Cardiac muscle cell (in vitro differentiated cells and primary cell): ENCODE measurements around the gene SECISBP2. TPM values are rescaled to one million over a fixed set of nuclear protein-coding genes. Genes with fewer than 3 reads are reported as not detected.

Experiments
- DNase-seq, 2 donors: peaks; one replicate each; pipeline versions ENCODE4 v3.0.0 to v3.0.0-alpha.2; 2010 to 2017; ENCODE audit warnings: low read depth in 1 of 2, low spot score in 1 of 2
- H3K27ac ChIP-seq: fragments of 200-600 bp; sonication (generic); 2 replicates; pipeline ENCODE4 v1.5.1; 2016
- H3K27me3 ChIP-seq: fragments of 200-600 bp; sonication (generic); 2 replicates; pipeline ENCODE4 v1.6.0; 2016; ENCODE audit warnings: control low read depth
- H3K36me3 ChIP-seq: fragments of 200-600 bp; sonication (generic); 2 replicates; pipeline ENCODE4 v1.5.1; 2016; ENCODE audit warnings: control low read depth
- H3K4me1 ChIP-seq: fragments of 200-600 bp; sonication (generic); 2 replicates; pipeline ENCODE4 v1.8.1; 2017; ENCODE audit warnings: low read depth, mild to moderate bottlenecking, mixed run types
- H3K4me3 ChIP-seq: fragments of 200-600 bp; sonication (generic); 2 replicates; pipeline ENCODE4 v1.5.1; 2016; ENCODE audit warnings: mild to moderate bottlenecking
- H3K9me3 ChIP-seq: fragments of 200-600 bp; sonication (generic); 2 replicates; pipeline ENCODE4 v1.5.1; 2017; ENCODE audit warnings: low read depth, mild to moderate bottlenecking, control low read depth
- polyA plus RNA-seq: library from polyadenylated mRNA; unstranded; fragments of >200 nt; fragmentation: Nextera tagmentation; extraction: Ambion mirVana; gene quantifications from 2 replicates; pipeline ENCODE4 v1.2.1, GENCODE V29; 2016
- total RNA-seq: library from RNA; depleted of rRNA; stranded (reverse); fragments of >200 nt; gene quantifications from 2 replicates; pipeline ENCODE4 v1.2.3, GENCODE V29; 2016
- TF ChIP-seq, protein P1 (sequence below): IDR thresholded peaks from 2 replicates; pipeline ENCODE4 v1.5.1; 2012; ENCODE audit warnings: low read depth, mild to moderate bottlenecking, low read length

SECISBP2 gene
- total and polyA plus RNA-seq, 2 experiments from 2014 or later: 20.4 to 20.5 TPM

DNA sequence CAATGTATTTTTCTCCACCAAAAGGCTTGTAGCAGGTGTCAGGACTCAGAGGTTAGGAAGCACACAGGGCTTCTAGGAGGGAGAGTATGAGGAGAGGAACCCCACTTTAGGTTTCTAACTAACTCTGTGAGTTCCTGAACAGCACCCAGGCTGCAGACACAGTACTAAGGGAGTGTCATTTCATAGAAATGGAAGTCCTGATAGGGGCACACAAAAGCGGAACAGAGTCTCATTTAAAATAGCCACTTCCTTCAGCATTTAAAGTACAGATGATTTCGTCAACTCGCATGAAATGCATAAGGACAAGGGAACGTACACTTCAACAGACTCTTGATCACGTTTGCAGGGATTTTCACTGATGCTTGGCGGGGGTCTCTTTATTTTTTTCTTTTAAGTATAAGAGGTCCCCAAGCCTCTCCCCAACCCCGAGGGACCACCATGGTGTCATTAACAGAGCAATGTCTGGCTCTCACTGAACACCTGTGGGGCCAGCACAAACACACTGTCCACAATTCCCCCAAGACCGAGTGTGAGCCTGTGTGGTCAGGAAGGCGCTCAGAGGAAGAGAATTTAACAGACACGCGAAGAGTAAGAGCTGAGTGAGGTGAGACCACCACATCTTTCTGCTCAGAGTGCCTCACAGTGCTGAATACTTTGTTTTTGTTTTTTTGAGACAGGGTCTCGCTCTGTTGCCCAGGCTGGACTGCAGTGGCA lies 82.3 kb downstream of the SECISBP2 start:
- Histone ChIP-seq H3K4me3 (no peak overlapping the region), H3K27ac (no peak overlapping the region), H3K36me3 (peaks cover 5% of the 10 kb centered on the region), H3K9me3 (no peaks in the 10 kb centered on the region), H3K27me3 (no peaks in the 10 kb centered on the region), H3K4me1 (no peaks in the 10 kb centered on the region)
- TF ChIP-seq, protein P1, sequence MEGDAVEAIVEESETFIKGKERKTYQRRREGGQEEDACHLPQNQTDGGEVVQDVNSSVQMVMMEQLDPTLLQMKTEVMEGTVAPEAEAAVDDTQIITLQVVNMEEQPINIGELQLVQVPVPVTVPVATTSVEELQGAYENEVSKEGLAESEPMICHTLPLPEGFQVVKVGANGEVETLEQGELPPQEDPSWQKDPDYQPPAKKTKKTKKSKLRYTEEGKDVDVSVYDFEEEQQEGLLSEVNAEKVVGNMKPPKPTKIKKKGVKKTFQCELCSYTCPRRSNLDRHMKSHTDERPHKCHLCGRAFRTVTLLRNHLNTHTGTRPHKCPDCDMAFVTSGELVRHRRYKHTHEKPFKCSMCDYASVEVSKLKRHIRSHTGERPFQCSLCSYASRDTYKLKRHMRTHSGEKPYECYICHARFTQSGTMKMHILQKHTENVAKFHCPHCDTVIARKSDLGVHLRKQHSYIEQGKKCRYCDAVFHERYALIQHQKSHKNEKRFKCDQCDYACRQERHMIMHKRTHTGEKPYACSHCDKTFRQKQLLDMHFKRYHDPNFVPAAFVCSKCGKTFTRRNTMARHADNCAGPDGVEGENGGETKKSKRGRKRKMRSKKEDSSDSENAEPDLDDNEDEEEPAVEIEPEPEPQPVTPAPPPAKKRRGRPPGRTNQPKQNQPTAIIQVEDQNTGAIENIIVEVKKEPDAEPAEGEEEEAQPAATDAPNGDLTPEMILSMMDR: no peak
- no peak for DNase-seq

DNA sequence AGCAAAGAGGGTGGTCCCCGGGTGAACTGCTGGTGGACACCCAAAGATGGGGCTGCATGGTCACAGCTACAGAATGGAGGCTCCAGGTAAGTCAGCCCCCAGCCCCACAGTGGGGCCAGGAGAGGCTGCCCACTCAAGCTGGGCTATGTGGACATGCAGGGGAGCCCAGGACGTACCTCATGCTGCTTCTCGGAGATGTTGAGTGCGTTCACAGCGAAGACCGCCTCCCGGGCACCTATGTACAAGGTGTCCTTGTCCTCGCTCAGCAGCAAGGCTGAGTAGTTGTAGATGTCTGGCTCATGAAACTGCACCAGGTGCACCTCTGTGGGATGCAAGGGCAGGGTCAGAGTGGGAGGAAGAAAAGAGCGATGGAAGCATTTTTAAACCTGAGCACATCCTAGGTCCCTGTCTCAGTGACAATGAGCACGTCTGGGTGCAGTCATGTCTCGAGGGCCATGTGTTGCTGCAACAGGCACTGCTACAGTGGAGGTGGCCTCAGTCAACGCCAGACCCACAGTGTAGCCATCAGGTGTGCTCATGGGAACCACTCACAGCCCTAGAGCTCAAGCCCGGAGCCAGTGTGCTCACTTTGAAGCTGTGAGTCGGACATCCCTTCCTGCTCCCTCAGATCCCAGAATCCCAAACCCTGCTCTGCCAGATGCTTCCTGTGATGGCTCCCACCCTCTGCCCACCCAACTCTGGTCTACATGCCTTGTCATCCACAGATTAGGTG lies 84.6 kb downstream of the SECISBP2 start:
- TF ChIP-seq, protein P1: no peak
- Histone ChIP-seq H3K4me1 (peaks cover 2% of the 10 kb centered on the region), H3K27ac (no peak overlapping the region), H3K4me3 (no peak overlapping the region), H3K27me3 (no peaks in the 10 kb centered on the region), H3K36me3 (no peaks in the 10 kb centered on the region), H3K9me3 (no peaks in the 10 kb centered on the region)
- no peak for DNase-seq

DNA sequence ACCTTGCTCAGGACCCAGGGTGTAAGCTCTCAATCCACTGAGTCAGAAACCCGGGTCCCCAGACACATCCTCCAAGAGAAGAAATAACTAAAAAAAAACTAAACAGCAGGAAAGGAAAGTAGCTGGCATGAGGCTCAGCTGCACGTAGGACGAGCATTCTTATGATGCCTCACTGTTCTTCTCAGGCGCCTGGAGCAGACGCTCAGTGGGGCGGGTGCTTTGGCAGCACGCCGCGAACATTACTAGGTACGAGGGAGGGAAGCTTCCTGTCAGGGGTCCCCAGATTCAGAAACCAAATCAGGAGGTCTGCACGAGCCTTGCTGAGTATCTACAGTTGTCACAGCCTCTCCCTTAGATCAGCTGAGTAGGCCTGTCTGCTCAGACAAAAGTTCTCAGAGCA lies 85.8 kb downstream of the SECISBP2 start:
- Histone ChIP-seq H3K27me3 (no peaks in the 10 kb centered on the region), H3K4me3 (no peak overlapping the region), H3K27ac (no peak overlapping the region), H3K9me3 (no peaks in the 10 kb centered on the region), H3K4me1 (peaks cover 5% of the 10 kb centered on the region), H3K36me3 (no peaks in the 10 kb centered on the region)
- DNase-seq: no peak
- TF ChIP-seq, protein P1: no peak

DNA sequence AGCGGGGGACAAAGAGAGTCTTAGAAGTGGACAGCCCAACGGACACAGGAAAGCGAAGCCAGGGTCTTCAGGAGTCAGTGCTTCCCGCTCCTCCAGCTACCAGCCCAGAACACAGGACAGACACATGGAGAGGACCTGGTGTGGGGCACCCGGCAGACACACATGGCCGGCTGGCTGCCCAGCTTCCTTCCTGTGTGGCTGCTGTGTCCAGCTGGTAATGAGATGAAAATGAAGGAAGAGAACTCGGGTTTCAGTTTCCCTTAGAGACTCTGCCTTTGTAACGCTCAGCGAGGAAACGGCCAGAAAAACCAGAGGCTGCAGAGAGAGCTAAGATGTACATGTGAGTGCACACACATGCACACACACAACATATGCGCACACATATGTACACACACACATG lies 87.5 kb downstream of the SECISBP2 start:
- TF ChIP-seq, protein P1: no peak
- Histone ChIP-seq H3K4me3 (no peak overlapping the region), H3K4me1 (peaks cover 5% of the 10 kb centered on the region), H3K27ac (no peak overlapping the region), H3K27me3 (no peaks in the 10 kb centered on the region), H3K36me3 (no peaks in the 10 kb centered on the region), H3K9me3 (no peaks in the 10 kb centered on the region)
- DNase-seq: no peak

DNA sequence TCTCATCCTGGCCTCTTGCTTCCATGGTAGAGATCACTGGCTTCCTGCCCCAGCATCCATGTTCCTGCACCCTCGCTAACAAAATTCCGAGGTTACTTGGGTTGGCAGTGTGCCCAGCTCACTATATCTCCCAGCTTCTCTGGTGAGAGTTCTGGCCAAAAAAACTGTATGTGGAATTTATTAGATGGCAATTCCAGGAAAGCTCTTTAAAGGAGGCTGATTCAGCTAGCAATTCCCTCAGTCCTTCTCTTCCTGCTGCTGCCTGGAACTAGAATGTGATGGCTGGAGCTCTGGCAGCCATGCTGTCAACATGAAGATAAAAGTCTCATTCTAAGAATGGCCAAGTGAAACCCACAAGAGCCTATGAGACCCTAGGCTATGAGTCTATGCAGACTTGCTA lies 88.8 kb downstream of the SECISBP2 start:
- Histone ChIP-seq H3K4me1 (peaks cover 5% of the 10 kb centered on the region), H3K27me3 (no peaks in the 10 kb centered on the region), H3K4me3 (no peak overlapping the region), H3K9me3 (no peaks in the 10 kb centered on the region), H3K36me3 (no peaks in the 10 kb centered on the region), H3K27ac (no peak overlapping the region)
- peak in 1 of 2 donors; percentile 62 for DNase-seq
- TF ChIP-seq, protein P1: no peak
